ENCODE data around the gene S100A10.

The S100A10 gene

GRCh38 chr1:151961833-151962232 lies 31.8 kb downstream of the S100A10 start:
- DNase-seq (ENCODE audit: low read depth) = no peak

DNA sequence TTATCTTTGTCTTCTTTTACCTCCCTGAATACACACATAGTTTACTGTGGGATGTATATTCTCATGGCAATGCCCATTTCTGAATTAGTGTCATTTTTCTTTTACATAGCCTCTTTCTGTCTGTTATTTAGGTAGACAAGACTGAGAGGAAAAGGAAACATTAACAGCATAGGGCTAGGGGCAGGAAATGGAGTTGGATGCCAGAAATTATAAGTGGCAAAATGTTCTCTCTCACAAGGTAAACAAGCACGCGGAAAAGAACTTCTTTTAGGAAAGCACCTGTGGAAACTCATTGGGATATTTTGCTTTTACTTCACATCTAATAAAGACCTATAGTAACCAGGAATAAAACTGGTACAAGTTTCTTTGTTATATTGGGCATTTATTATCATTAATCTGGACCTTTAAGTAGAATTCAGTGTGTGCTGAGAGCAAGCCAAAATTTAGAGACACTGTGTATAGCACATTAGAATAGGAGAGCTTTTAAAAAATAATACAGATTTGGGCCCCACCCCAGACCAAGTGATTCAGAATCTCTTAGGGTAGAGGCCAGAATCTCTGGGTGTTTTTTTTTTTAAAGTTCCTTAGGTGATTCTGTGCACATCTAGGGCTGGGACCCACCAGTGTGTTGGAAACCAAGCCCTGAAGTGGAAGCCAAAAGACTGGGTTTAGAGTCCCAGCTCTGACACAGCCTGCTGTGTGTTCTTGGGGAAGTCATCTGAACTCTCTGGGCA lies 32.7 kb downstream of the S100A10 start:
- DNase-seq (ENCODE audit: low read depth) = no peak

GRCh38 chr1:151958959-151959358 lies 34.7 kb downstream of the S100A10 start:
- DNase-seq (ENCODE audit: low read depth) = no peak

DNA sequence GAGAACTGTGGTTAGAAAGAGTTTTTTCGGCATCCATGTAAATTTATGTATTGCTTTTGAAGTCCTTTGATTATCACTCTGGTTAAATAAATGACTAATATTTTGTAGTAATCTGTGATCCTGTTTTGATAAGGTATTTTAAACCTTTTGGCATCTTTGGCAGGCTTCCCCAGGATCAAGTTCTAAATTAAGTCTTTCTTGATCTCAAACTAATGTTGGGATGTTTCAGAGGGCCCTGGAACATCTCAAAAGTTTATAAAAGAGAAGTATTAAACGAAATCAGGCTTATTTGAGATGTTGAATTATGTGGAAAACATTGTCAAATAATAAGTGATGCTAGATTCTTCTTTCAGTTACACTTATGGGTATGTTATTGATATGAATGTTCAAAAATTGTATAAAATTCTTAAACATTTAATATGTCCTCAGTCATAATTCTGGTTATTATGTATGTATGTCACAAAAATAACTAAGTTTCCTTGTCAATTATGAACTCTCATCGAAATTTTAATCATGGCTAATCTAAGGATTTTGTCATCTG lies 36.6 kb downstream of the S100A10 start:
- no peak for DNase-seq (ENCODE audit: low read depth)

GRCh38 chr1:151953409-151954094 lies 40.1 kb downstream of the S100A10 start:
- DNase-seq (ENCODE audit: low read depth) = no peak

- no peak for DNase-seq (ENCODE audit: low read depth)
These were observed 40.8 kb downstream of the S100A10 start for GRCh38 chr1:151952811-151953210.

DNA sequence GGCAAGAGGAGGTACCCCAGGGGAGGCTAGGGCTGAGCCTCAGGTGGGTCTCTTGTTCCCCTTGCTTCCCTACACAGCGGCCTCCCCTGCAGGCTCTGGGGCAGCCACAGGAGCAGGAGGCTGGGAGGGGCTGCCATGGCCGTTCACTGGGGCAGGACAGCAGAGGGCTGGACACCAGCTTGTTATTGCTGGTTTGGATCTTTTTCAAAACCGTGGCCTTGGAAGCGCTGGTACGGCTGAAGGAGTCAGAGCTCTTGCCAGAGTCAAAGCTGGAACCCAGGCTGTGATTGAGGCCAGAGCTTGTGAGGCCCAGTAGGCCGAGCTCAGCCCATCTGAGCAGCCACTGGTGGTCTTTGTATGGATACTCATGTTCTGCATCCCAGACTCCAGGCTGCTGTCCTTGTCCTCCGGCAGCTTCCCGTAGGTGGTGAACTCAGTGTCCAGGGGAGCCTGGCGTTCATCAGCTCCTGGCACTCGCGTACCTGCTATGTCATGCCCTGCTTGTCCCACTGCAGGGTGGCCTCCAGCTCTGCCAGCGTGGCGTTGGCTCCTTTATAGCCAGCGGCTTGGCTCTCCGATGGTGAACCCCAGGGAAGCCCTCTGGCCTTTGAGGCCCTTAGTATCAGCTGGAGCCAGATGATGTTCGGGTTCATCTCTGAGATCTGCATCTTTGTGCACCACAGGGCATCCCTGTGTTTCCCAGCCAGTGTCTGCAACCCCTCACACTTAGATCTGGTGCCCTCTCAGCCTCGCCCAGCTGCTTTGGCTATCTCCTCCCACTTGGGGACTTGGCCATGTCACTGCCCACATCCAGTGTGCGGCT lies 44.1 kb downstream of the S100A10 start:
- no peak for DNase-seq (ENCODE audit: low read depth)

GRCh38 chr1:151948506-151948905 lies 45.2 kb downstream of the S100A10 start:
- no peak for DNase-seq (ENCODE audit: low read depth)

DNA sequence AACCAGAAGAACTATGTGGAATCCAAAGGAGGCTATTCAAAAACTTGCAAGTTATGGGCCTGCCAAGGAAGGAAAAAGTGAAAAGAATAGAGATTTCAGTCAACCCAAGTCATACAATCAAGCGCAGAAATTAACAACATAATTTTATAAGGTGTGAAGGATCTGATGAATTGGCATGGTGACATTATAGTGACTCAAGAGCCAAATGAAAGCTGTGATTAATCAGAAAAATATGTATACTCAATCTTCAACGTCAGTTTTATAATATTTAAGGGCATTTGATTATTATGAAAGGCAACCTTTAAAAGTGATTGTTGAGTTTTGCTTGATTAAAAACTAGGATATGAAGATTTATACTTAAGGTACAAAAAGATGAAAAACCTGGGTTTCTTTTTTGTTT lies 46.5 kb downstream of the S100A10 start:
- DNase-seq (ENCODE audit: low read depth) = no peak

DNA sequence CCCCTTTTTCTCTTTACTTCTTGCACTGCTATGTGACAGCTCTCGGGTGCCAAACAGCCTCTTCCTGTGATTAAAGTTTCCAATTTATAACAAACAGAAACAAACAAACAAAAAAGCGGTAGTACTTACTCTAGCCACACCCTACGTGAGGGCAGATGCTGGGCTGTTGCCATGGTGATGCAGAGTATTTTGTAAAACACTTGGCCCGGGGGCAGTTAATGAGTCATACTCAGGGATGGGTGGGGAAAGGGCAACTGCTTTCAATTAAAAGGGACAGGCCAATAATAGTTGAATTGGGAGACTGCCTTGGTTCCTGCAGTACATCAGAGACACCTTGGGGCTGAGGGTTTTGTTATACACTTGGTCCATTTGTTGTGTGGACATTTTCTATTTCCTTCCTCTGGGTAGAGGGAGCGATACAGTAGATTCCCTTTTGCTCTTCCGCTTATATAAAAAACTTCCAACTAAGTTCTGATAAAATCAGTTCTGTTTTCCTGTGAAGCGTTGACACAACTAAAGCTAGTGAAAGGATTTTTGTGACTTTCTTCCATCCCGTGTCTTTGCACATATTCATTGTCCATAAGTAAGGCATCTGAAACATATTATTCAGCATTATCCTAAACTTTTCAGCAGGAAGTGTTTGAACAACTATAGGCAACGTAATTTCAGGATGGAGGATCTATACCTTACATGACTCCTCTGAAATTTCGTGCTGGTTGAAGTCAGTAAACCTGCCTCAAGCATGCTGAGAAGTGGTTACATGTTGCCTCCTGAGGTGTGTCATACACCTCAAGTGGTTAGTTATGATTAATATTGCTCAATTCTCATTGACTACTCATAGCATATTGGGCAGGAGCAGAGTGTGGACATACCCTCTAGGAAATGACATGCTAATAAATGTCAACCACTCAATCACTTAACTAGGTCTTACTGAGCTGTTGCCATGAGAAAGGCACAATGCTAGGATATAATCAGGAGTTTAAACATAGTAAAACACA lies 47.6 kb downstream of the S100A10 start:
- DNase-seq (ENCODE audit: low read depth) = peak; percentile 95

DNA sequence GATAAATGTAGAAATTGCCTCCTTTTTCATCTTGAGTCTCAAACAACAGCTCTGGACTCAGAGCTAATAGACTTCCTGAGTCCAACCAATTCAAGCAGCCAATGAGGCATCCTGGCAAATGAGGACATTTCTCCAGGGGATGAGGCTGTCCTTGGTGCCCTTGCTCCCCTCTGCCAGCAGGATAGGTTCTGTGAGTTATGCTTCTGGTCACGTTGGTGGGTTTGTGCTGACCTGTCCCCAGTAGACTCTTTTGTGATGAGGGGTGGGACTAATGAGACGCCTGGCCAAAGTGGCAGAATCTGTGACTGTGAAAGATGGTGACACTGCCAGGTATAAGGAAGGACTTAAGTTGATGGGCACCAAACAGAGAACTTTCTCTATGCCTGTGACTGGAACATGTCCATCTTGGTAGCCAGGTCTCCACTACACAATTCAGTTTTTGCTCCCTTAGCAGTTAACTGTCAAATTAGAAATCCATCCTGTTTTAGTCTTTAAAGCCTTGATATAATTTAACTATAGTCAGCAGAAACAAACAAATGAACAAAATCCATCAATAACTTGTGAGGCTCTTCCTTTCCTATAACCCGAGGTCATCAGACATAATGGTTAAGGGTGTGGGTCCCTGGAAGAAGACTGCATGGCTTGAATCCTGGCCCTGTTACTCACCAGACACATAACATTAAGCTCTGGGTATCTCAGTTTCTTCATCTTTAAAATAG lies 48.6 kb downstream of the S100A10 start:
- no peak for DNase-seq (ENCODE audit: low read depth)

GRCh38 chr1:151944126-151944856 lies 49.4 kb downstream of the S100A10 start:
- DNase-seq (ENCODE audit: low read depth) = no peak

- DNase-seq (ENCODE audit: low read depth) = no peak
These were observed 50.1 kb downstream of the S100A10 start for GRCh38 chr1:151943591-151943990.

- no peak for DNase-seq (ENCODE audit: low read depth)
These were observed 50.8 kb downstream of the S100A10 start for GRCh38 chr1:151942882-151943281.

DNA sequence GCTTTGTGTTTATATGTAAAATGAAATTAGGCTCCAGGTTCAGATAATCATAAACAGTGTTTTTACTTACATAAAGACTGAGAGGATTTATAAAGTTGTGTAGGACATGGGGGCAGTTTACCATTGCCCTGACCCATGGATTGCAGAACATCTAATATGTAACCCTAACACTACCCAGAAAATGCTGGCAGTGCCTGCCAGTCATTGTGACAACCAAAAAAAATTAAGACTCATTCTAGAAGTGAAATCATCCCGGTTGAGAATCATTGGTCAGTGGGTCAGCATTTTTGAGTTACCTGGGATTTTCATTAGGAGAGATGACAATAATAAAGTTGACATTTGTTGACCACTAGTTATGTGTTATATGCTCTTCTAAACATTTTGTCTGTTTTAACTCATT lies 53.1 kb downstream of the S100A10 start:
- DNase-seq (ENCODE audit: low read depth) = no peak

- no peak for DNase-seq (ENCODE audit: low read depth)
These were observed 53.9 kb downstream of the S100A10 start for GRCh38 chr1:151939779-151940178.

DNA sequence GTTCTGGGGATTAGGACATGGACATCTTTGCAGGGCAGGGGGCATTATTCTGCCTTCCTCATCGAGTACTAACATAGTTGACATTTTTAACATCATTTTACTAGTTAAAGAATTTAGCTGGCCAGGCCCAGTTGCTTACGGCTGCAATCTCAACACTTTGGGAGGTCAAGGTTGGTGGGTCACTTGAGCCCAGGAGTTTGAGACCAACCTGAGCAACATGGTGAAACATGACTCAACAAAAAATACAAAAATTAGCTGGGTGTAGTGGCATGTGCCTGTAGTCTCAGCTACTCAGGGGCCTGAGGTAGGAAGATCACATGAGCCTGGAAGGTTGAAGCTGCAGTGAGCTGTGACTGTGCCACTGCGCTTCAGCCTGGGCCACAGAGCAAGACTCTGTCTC lies 54.5 kb downstream of the S100A10 start:
- no peak for DNase-seq (ENCODE audit: low read depth)

DNA sequence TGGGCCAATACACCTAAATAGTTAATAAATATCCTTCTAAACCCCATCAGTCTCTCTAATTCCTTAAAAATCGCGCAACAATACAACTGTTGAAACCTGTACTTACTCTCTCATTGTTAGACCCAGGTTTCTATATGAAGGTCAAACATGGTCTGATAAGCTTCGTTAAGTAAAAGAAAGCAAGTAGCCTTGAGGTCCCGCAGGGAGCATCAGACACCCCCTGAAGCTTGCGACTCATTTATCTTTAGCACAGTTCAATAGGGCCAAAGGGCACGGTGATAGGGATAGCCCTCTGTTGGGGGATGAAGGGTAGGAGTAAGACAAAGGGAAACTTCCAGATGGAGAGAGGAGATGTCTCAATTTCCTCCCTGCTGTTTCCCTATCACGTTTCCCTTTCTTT lies 57.0 kb downstream of the S100A10 start:
- no peak for DNase-seq (ENCODE audit: low read depth)

DNA sequence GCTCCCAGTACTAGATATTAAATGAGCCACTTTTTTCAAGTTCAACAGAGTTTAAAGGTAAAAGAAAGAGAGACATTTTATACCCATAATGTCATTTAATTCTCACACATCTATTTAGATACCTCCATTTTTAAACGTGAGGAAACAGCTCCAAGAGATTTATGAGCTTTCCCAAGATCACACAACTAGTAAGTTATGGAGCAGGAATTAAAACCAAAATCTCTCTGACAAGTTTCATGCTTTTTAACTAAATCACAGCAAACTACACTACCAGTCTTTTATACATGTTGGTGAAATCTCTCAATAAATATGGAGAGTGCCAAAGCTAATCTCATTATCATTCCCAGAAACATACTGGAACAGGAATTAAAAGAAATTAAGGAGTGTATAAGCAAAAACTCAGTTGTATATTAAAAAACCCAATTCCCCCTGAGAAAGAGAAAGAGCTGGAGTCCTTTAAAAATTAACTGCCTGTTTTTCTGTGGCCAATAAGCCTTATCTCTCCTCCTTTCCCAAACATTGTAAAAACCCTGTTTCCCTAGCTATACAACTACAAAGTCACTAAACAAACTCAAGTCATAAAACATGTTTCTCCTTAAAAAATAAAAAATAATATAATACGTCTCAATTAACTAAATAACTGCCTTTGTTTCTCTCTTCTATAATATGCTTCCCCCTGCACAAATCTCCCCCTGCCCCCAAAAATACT lies 57.6 kb downstream of the S100A10 start:
- DNase-seq (ENCODE audit: low read depth) = no peak

All from HS-5 (cell line).